HG03025 (cell line): ENCODE data around the gene FAM193B.

Experiments
- ATAC-seq: cut with Tn5 transposase; IDR thresholded peaks from one replicate; pipeline ENCODE4 v1.9.1; 2021; ENCODE audit warnings: mild to moderate bottlenecking, moderate library complexity; ENCODE audit not compliant: unreplicated experiment, low FRiP score

FAM193B gene

GRCh38 chr5:177473443-177474001 lies 80.8 kb downstream of the FAM193B start, which contains the start of gene DBN1:
TSS of gene DBN1 (minus strand) at chr5:177473634. CDS start at chr5:177473521, 113 bp downstream.
- ATAC-seq = peak; percentile 34

GRCh38 chr5:177472460-177473442 lies 81.6 kb downstream of the FAM193B start:
- peak; percentile 50 for ATAC-seq

GRCh38 chr5:177471610-177472356 lies 82.6 kb downstream of the FAM193B start:
- ATAC-seq = no peak

- ATAC-seq = no peak
Observed at GRCh38 chr5:177470759-177471536, 83.4 kb downstream of the FAM193B start.
